Measurements from ENCODE around the gene SRSF8. TPM values are rescaled to one million over a fixed set of nuclear protein-coding genes. Genes with fewer than 3 reads are reported as not detected.

SRSF8 gene
- polyA plus RNA-seq, 1 of the 3 experiments (the other 2 are of a cell fraction) = 25.4 TPM

DNA sequence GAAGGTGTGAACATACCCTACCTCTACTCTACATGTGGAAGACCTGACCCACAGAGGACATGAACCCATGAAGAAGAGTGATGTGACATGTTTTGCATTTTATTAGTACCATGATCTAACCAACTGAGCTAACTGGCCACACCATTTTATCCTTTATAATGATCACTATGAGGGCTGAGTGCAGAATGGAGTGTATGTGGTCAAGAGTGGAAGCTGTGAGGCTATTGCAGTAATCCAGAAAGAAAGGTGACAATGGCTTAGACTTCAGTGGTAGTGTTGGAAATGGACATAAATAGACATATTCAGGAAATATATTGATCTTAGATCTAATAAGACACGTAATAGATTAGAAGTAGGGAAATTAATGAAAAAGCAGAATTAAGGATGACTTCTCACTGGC lies 3.8 kb downstream of the SRSF8 start:
- 100% methylated on average over 1 of the region's 1 CpG for WGBS (ENCODE audit: low lambda C conversion rate)
- H3K79me2 ChIP-seq (ENCODE audit: insufficient read depth) = peaks cover 25% of the 10 kb centered on the region
- H3K36me3 ChIP-seq (replicated peaks in 1 of 2; ENCODE audit: control insufficient read depth in 1 of 2, insufficient read depth in 2 of 2, low read length in 1 of 2) = peaks cover 12 to 16% of the 10 kb centered on the region in 2 experiments
- H2AFZ ChIP-seq (ENCODE audit: low read depth) = no peak overlapping the region
- POLR2A ChIA-PET = no interaction called here
- no peaks in the 10 kb centered on the region for H3K27me3 ChIP-seq (ENCODE audit: insufficient read depth)
- no peaks in the 10 kb centered on the region for H3K9me2 ChIP-seq
- H3K9ac ChIP-seq = no peak overlapping the region
- CTCF ChIA-PET = interaction anchor here (0.6 to 6.4 kb wide), 19 partner anchors 9 to 719 kb away, joined by 3 to 52 read pairs (median 4); partner anchors contain the start of genes ENDOD1 and FAM76B
- TF ChIP-seq ELF1 (IDR thresholded peaks at IDR 0.05) (no peak), EZH2phosphoT487 (IDR thresholded peaks at IDR 0.05; ENCODE audit: borderline replicate concordance, low read depth) (no peak)
- TF ChIP-seq, protein P1, sequence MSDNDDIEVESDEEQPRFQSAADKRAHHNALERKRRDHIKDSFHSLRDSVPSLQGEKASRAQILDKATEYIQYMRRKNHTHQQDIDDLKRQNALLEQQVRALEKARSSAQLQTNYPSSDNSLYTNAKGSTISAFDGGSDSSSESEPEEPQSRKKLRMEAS (IDR thresholded peaks at IDR 0.05; ENCODE audit: low read depth) = no peak
- no peak overlapping the region for H3K4me2 ChIP-seq
- DNase-seq = no peak
- peaks cover 8 to 9% of the 10 kb centered on the region in 2 experiments; a peak in 3 of 4 replicates for H3K4me1 ChIP-seq (ENCODE audit: control insufficient read depth in 1 of 2, insufficient read depth in 2 of 2, low read depth in 1 of 2, low read length in 1 of 2)
- H3F3A ChIP-seq (replicated peaks; ENCODE audit: insufficient read depth) = peaks cover 18% of the 10 kb centered on the region
- H3K27ac ChIP-seq (ENCODE audit: low read depth in 2 of 2, low read length in 1 of 2) = no peak overlapping the region
- H4K20me1 ChIP-seq (ENCODE audit: insufficient read depth) = no peaks in the 10 kb centered on the region
- no peak overlapping the region for H3K4me3 ChIP-seq (ENCODE audit: low read depth in 2 of 2, low read length in 1 of 2)
- no peaks in the 10 kb centered on the region for H3K9me3 ChIP-seq

DNA sequence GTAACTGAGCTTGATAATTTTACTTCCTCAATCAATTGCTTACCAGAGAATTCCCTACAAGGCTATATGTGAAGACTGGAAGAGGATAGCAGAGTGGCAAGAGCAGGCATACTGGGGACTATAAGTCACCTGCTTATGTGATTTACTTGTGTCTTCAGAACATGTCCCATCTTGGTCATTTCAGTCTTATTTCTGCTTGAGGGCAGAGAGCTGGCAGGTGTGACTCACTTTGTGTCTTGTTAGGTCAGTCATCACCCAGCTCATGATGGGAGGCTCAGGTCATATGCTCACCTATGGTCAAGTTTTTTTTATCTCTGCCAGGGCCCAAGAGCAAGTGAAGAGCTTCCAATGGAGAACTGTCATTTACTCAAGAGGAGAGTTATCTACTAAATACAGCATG lies 6.2 kb downstream of the SRSF8 start:
- peaks cover 13% of the 10 kb centered on the region for H3F3A ChIP-seq (replicated peaks; ENCODE audit: insufficient read depth)
- peaks cover 12 to 16% of the 10 kb centered on the region in 2 experiments for H3K36me3 ChIP-seq (replicated peaks in 1 of 2; ENCODE audit: control insufficient read depth in 1 of 2, insufficient read depth in 2 of 2, low read length in 1 of 2)
- no peak for TF ChIP-seq EZH2phosphoT487 (IDR thresholded peaks at IDR 0.05; ENCODE audit: borderline replicate concordance, low read depth)
- no peaks in the 10 kb centered on the region for H3K9me2 ChIP-seq
- POLR2A ChIA-PET = interaction anchor here (1.4 kb wide), 1 partner anchor 18 kb away, joined by 3 read pairs; no protein-coding TSS in a partner anchor
- no peak overlapping the region for H3K4me2 ChIP-seq
- no peak for DNase-seq
- H3K9me3 ChIP-seq = no peaks in the 10 kb centered on the region
- no peaks in the 10 kb centered on the region for H4K20me1 ChIP-seq (ENCODE audit: insufficient read depth)
- H3K9ac ChIP-seq = no peak overlapping the region
- H2AFZ ChIP-seq (ENCODE audit: low read depth) = no peak overlapping the region
- peaks cover 24% of the 10 kb centered on the region for H3K79me2 ChIP-seq (ENCODE audit: insufficient read depth)
- no peaks in the 10 kb centered on the region for H3K27me3 ChIP-seq (ENCODE audit: insufficient read depth)
- H3K4me3 ChIP-seq (ENCODE audit: low read depth in 2 of 2, low read length in 1 of 2) = no peak overlapping the region
- peaks cover 6 to 8% of the 10 kb centered on the region in 2 experiments; a peak in 3 of 4 replicates for H3K4me1 ChIP-seq (ENCODE audit: control insufficient read depth in 1 of 2, insufficient read depth in 2 of 2, low read depth in 1 of 2, low read length in 1 of 2)
- H3K27ac ChIP-seq (ENCODE audit: low read depth in 2 of 2, low read length in 1 of 2) = no peak overlapping the region
- CTCF ChIA-PET = interaction anchor here (0.8 to 1.7 kb wide), 6 partner anchors 8 to 695 kb away, joined by 3 to 6 read pairs (median 3); no protein-coding TSS in a partner anchor

DNA sequence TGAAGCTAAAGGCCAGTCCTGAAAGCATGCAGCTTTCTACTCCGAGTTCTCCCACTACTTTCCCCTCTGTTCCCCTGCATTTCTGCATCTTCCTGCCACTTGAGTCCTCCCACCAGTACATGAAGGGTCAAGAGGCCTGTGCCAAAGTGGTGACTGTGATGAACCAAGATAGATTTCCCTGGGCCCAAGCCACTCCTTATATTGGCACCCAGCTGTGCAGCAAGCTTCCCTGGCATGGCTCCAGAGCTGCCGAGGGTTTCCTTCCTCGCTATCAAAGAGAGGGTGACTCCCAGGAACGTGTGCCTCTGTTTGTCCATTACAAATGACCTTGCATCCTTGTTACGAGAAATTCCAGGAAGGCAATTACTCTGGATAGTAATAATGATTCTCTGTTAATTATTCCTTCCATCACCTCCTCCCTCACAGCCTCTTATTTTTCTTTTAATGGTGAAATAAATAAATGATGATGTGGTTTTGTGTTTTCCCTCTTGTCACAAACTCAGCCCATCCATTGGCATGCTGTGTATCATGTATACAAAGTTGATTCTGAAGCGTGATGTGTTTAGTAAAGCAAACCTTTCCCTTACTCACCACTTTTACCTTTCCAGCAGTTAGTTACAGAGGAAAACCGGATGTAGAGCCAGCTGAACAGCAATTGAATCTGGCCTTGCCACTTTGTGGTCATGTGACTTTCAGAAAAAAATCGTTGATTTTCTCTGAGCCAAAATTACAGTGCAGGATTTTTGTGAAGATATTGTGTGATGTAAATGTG lies 8.3 kb downstream of the SRSF8 start:
- peaks cover 11 to 12% of the 10 kb centered on the region in 2 experiments for H3K36me3 ChIP-seq (replicated peaks in 1 of 2; ENCODE audit: control insufficient read depth in 1 of 2, insufficient read depth in 2 of 2, low read length in 1 of 2)
- no peak overlapping the region for H3K4me2 ChIP-seq
- no peaks in the 10 kb centered on the region for H3K9me2 ChIP-seq
- ChIA-PET CTCF (interaction anchor here (1.5 to 1.7 kb wide), 2 partner anchors 15 to 690 kb away, joined by 3 to 4 read pairs; partner anchors contain the start of gene ENDOD1), POLR2A (no interaction called here)
- no peaks in the 10 kb centered on the region for H3K27me3 ChIP-seq (ENCODE audit: insufficient read depth)
- no peaks in the 10 kb centered on the region for H3F3A ChIP-seq (replicated peaks; ENCODE audit: insufficient read depth)
- H3K9ac ChIP-seq = no peak overlapping the region
- no peak for DNase-seq
- no peaks in the 10 kb centered on the region for H4K20me1 ChIP-seq (ENCODE audit: insufficient read depth)
- H3K9me3 ChIP-seq = no peaks in the 10 kb centered on the region
- H3K4me3 ChIP-seq (ENCODE audit: low read depth in 2 of 2, low read length in 1 of 2) = no peak overlapping the region
- H3K4me1 ChIP-seq (ENCODE audit: control insufficient read depth in 1 of 2, insufficient read depth in 2 of 2, low read depth in 1 of 2, low read length in 1 of 2) = peaks cover 3 to 7% of the 10 kb centered on the region in 2 experiments; a peak in 2 of 4 replicates
- WGBS (ENCODE audit: low lambda C conversion rate) = 59% methylated on average over 8 of the region's 8 CpGs
- H2AFZ ChIP-seq (ENCODE audit: low read depth) = no peak overlapping the region
- H3K79me2 ChIP-seq (ENCODE audit: insufficient read depth) = peaks cover 4% of the 10 kb centered on the region; the same call in 1 of the 2 replicates
- H3K27ac ChIP-seq (ENCODE audit: low read depth in 2 of 2, low read length in 1 of 2) = no peak overlapping the region
- no peak for TF ChIP-seq FOSL2 (IDR thresholded peaks at IDR 0.05; ENCODE audit: borderline replicate concordance, low read depth)
- no peak for TF ChIP-seq CHD2 (IDR thresholded peaks at IDR 0.05; ENCODE audit: low read length, partially characterized antibody)
- TF ChIP-seq SMC3 (IDR thresholded peaks at IDR 0.05; ENCODE audit: low read depth, low read length) = no peak
- no peak for TF ChIP-seq TCF12 (IDR thresholded peaks at IDR 0.05)
- TF ChIP-seq RXRA (IDR thresholded peaks at IDR 0.05; ENCODE audit: borderline replicate concordance, low read depth) = no peak
- TF ChIP-seq, protein P2, sequence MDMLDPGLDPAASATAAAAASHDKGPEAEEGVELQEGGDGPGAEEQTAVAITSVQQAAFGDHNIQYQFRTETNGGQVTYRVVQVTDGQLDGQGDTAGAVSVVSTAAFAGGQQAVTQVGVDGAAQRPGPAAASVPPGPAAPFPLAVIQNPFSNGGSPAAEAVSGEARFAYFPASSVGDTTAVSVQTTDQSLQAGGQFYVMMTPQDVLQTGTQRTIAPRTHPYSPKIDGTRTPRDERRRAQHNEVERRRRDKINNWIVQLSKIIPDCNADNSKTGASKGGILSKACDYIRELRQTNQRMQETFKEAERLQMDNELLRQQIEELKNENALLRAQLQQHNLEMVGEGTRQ (IDR thresholded peaks at IDR 0.05; ENCODE audit: borderline replicate concordance, low read depth, low read length) = no peak
- TF ChIP-seq EP300 (IDR thresholded peaks at IDR 0.05; ENCODE audit: borderline replicate concordance in 1 of 2, low read depth in 1 of 2, low read length in 1 of 2) = no peak
- no peak for TF ChIP-seq RFX5 (IDR thresholded peaks at IDR 0.05; ENCODE audit: low read length)
- TF ChIP-seq, protein P3, sequence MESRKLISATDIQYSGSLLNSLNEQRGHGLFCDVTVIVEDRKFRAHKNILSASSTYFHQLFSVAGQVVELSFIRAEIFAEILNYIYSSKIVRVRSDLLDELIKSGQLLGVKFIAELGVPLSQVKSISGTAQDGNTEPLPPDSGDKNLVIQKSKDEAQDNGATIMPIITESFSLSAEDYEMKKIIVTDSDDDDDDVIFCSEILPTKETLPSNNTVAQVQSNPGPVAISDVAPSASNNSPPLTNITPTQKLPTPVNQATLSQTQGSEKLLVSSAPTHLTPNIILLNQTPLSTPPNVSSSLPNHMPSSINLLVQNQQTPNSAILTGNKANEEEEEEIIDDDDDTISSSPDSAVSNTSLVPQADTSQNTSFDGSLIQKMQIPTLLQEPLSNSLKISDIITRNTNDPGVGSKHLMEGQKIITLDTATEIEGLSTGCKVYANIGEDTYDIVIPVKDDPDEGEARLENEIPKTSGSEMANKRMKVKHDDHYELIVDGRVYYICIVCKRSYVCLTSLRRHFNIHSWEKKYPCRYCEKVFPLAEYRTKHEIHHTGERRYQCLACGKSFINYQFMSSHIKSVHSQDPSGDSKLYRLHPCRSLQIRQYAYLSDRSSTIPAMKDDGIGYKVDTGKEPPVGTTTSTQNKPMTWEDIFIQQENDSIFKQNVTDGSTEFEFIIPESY (IDR thresholded peaks at IDR 0.05; ENCODE audit: borderline replicate concordance, low read depth) = no peak
- TF ChIP-seq NFIC (IDR thresholded peaks at IDR 0.05; ENCODE audit: borderline replicate concordance) = no peak
- no peak for TF ChIP-seq SIN3A (IDR thresholded peaks at IDR 0.05; ENCODE audit: borderline replicate concordance, low read depth, low read length)
- no peak for TF ChIP-seq GABPA (IDR thresholded peaks at IDR 0.05; ENCODE audit: low read depth)
- TF ChIP-seq POLR2AphosphoS5 (IDR thresholded peaks at IDR 0.05; ENCODE audit: low read depth, low read length) = no peak
- TF ChIP-seq GATA2 (CRISPR knock-in tag; IDR thresholded peaks at IDR 0.05) = no peak
- TF ChIP-seq, protein P1 (IDR thresholded peaks at IDR 0.05; ENCODE audit: low read depth) = no peak
- no peak for TF ChIP-seq RCOR1 (IDR thresholded peaks at IDR 0.05; ENCODE audit: low read length)

Measured in SK-N-SH (cell line).